B cell (primary cell): Measurements from ENCODE around the gene HAUS7.

ENCODE experiments used
- CTCF ChIP-seq: fragments of 200-600 bp; IDR thresholded peaks from one replicate; pipeline ENCODE4 v1.8.0; 2022; ENCODE audit warnings: antibody characterized with exemption, mild to moderate bottlenecking
- EZH2 ChIP-seq: IDR thresholded peaks from 2 replicates; pipeline ENCODE4 v1.6.1; 2012; ENCODE audit warnings: borderline replicate concordance, low read depth, mild to moderate bottlenecking, moderate library complexity, low read length; ENCODE audit not compliant: insufficient read depth, poor library complexity, severe bottlenecking

- TF ChIP-seq CTCF (no peak), EZH2 (no peak)
Measured at GRCh38 chrX:153408871-153409351, 61.5 kb downstream of the HAUS7 start.
